ENCODE data around the gene CFAP58. TPM values are rescaled to one million over a fixed set of nuclear protein-coding genes. Genes with fewer than 3 reads are reported as not detected.

CFAP58 gene
- polyA plus RNA-seq, 4 donors, result 0.07 to 0.27 (median 0.12) TPM; not detected in 1

DNA sequence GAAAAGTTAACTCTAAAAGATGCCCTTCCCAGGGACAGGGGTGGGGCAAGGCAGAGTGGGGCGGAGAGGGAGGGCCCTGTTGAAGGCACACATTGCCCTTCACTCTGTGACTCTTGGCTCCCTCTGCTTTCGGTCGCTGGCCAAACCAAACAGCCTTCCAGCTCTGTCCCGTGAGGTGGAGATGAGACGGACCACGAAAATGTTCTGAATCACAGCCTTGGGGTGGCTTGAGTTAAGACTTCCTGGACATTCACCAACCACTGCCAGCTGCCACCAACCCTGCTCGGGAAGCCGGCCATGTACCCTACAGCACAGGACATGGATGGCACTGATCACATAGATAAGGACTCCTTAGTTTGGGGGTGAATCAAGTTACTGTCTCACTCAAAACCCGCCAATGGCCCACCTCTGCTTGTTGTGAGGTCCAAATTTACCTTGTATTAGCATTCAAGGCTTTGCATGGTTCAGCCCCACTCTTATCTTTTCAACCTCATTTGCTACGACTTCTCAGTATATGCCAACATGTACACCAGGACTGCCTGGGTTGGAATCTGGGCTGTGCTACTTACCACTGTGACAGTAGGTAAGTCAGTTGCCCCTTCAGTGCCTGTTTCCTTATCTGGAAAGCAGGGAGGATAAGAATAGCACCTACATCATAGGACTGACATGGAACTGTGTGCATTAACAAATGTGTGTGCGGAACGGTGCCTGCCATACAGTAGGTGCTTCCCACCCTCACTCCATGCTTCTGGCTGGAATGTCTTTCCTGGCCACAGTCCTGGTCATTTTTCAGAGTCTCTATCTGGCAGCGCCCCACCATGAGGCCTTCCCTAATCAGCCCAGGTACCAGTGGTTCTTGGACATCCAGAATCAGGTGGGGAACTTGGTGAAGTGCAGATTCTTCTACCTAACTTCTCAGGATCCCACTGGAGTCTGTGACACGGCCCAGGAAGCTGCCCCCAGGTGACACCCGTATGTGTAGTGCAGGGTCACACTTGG, 43.4 kb upstream of the CFAP58 start:
- Histone ChIP-seq H3K27ac (ENCODE audit: low read depth in 1 of 3, low read length in 2 of 3) (peak overlapping the region in 1 of 3 donors; percentile 43), H3K36me3 (ENCODE audit: control insufficient read depth in 3 of 3, insufficient read depth in 2 of 3, low read depth in 1 of 3, low read length in 3 of 3) (peaks cover 2 to 52% (median 11%) of the 10 kb centered on the region in 3 donors)
- WGBS, 3 donors, result 83 to 93% (median 86%) methylated on average over 15 of the region's 15 CpGs

DNA sequence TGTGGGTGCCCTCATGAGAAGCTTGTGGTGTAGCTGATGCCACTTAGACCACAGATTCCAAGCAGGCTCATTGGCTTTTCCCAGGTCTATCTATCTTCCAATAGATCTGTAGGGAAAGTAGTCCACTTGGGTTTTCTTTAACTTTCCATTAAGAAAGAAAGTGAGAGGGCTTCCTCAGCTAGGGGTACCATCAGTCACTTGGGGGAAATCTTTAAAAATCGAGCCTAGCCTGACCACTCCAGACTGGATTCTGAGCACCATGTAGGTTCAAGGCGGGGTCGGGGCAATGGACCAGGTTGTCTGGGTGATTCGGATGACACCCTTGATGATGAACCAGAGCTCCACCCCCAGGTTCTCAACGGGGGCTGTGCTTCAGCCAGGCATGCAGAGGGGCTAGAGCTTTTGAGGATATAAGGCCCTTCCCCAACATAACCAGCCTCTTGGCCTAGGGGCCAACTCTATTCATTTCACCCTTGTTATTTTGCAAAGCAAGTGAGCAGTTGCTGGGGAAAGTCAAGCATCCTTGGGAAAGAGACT, 42.4 kb upstream of the CFAP58 start:
- no peak overlapping the region for H3K4me3 ChIP-seq (ENCODE audit: low read depth in 1 of 3, low read length in 3 of 3)
- no peaks in the 10 kb centered on the region for H3K9me3 ChIP-seq (ENCODE audit: control insufficient read depth in 2 of 2, insufficient read depth in 1 of 2, low read depth in 1 of 2, low read length in 1 of 2)
- H3K4me1 ChIP-seq (ENCODE audit: control insufficient read depth in 3 of 3, insufficient read depth in 2 of 3, low read depth in 1 of 3, low read length in 2 of 3), result peaks cover 0 to 4% (median 0%) of the 10 kb centered on the region in 3 donors
- H3K36me3 ChIP-seq (ENCODE audit: control insufficient read depth in 3 of 3, insufficient read depth in 2 of 3, low read depth in 1 of 3, low read length in 3 of 3), result peaks cover 2 to 62% (median 11%) of the 10 kb centered on the region in 3 donors
- DNase-seq (no peak), FAIRE-seq (no peak)
- no peak overlapping the region for H3K27ac ChIP-seq (ENCODE audit: low read depth in 1 of 3, low read length in 2 of 3)
- H3K27me3 ChIP-seq (ENCODE audit: control insufficient read depth in 3 of 3, insufficient read depth in 3 of 3, low read length in 3 of 3), result no peaks in the 10 kb centered on the region
- 86 to 88% (median 87%) methylated on average over 5 of the region's 5 CpGs for WGBS, 3 donors

More for the DNA sequence above, 43.4 kb upstream of the CFAP58 start:
- no peaks in the 10 kb centered on the region for H3K27me3 ChIP-seq (ENCODE audit: control insufficient read depth in 3 of 3, insufficient read depth in 3 of 3, low read length in 3 of 3)
- H3K4me3 ChIP-seq (ENCODE audit: low read depth in 1 of 3, low read length in 3 of 3), result no peak overlapping the region
- peaks cover 0 to 4% (median 0%) of the 10 kb centered on the region in 3 donors for H3K4me1 ChIP-seq (ENCODE audit: control insufficient read depth in 3 of 3, insufficient read depth in 2 of 3, low read depth in 1 of 3, low read length in 2 of 3)
- no peak for FAIRE-seq
- H3K9me3 ChIP-seq (ENCODE audit: control insufficient read depth in 2 of 2, insufficient read depth in 1 of 2, low read depth in 1 of 2, low read length in 1 of 2), result no peaks in the 10 kb centered on the region
- no peak for DNase-seq

- Histone ChIP-seq H3K27me3 (ENCODE audit: control insufficient read depth in 3 of 3, insufficient read depth in 3 of 3, low read length in 3 of 3) (no peaks in the 10 kb centered on the region), H3K4me1 (ENCODE audit: control insufficient read depth in 3 of 3, insufficient read depth in 2 of 3, low read depth in 1 of 3, low read length in 2 of 3) (peaks cover 0 to 10% (median 0%) of the 10 kb centered on the region in 3 donors), H3K36me3 (ENCODE audit: control insufficient read depth in 3 of 3, insufficient read depth in 2 of 3, low read depth in 1 of 3, low read length in 3 of 3) (peaks cover 2 to 60% (median 11%) of the 10 kb centered on the region in 3 donors), H3K9me3 (ENCODE audit: control insufficient read depth in 2 of 2, insufficient read depth in 1 of 2, low read depth in 1 of 2, low read length in 1 of 2) (no peaks in the 10 kb centered on the region), H3K27ac (ENCODE audit: low read depth in 1 of 3, low read length in 2 of 3) (no peak overlapping the region), H3K4me3 (ENCODE audit: low read depth in 1 of 3, low read length in 3 of 3) (no peak overlapping the region)
- 93 to 95% (median 94%) methylated on average over 43 of the region's 43 CpGs for WGBS, 3 donors
- FAIRE-seq (no peak), DNase-seq (no peak)
Observed at GRCh38 chr10:104314591-104315485, 38.8 kb upstream of the CFAP58 start.

- Histone ChIP-seq H3K4me1 (ENCODE audit: control insufficient read depth in 3 of 3, insufficient read depth in 2 of 3, low read depth in 1 of 3, low read length in 2 of 3) (peaks cover 0 to 7% (median 0%) of the 10 kb centered on the region in 3 donors), H3K36me3 (ENCODE audit: control insufficient read depth in 3 of 3, insufficient read depth in 2 of 3, low read depth in 1 of 3, low read length in 3 of 3) (peaks cover 2 to 55% (median 10%) of the 10 kb centered on the region in 3 donors), H3K9me3 (ENCODE audit: control insufficient read depth in 2 of 2, insufficient read depth in 1 of 2, low read depth in 1 of 2, low read length in 1 of 2) (no peaks in the 10 kb centered on the region), H3K27me3 (ENCODE audit: control insufficient read depth in 3 of 3, insufficient read depth in 3 of 3, low read length in 3 of 3) (no peaks in the 10 kb centered on the region), H3K27ac (ENCODE audit: low read depth in 1 of 3, low read length in 2 of 3) (no peak overlapping the region), H3K4me3 (ENCODE audit: low read depth in 1 of 3, low read length in 3 of 3) (no peak overlapping the region)
- DNase-seq (no peak), FAIRE-seq (no peak)
- 97 to 99% (median 97%) methylated on average over 22 of the region's 22 CpGs for WGBS, 3 donors
Observed at GRCh38 chr10:104315486-104315921, 38.1 kb upstream of the CFAP58 start.

- 91 to 92% (median 91%) methylated on average over 9 of the region's 9 CpGs for WGBS, 3 donors
- H3K27ac ChIP-seq (ENCODE audit: low read depth in 1 of 3, low read length in 2 of 3), result peak overlapping the region in 1 of 3 donors; percentile 2
- no peak overlapping the region for H3K4me3 ChIP-seq (ENCODE audit: low read depth in 1 of 3, low read length in 3 of 3)
Observed at GRCh38 chr10:104316321-104317099, 37.1 kb upstream of the CFAP58 start.

GRCh38 chr10:104317269-104317710, 36.3 kb upstream of the CFAP58 start:
- H3K27ac ChIP-seq (ENCODE audit: low read depth in 1 of 3, low read length in 2 of 3), result peak overlapping the region in 1 of 3 donors; percentile 4
- no peaks in the 10 kb centered on the region for H3K27me3 ChIP-seq (ENCODE audit: control insufficient read depth in 3 of 3, insufficient read depth in 3 of 3, low read length in 3 of 3)
- no peak overlapping the region for H3K4me3 ChIP-seq (ENCODE audit: low read depth in 1 of 3, low read length in 3 of 3)
- H3K36me3 ChIP-seq (ENCODE audit: control insufficient read depth in 3 of 3, insufficient read depth in 2 of 3, low read depth in 1 of 3, low read length in 3 of 3), result peaks cover 2 to 45% (median 10%) of the 10 kb centered on the region in 3 donors
- no peaks in the 10 kb centered on the region for H3K9me3 ChIP-seq (ENCODE audit: control insufficient read depth in 2 of 2, insufficient read depth in 1 of 2, low read depth in 1 of 2, low read length in 1 of 2)
- FAIRE-seq, result no peak
- WGBS, 3 donors, result 47 to 60% (median 51%) methylated on average over 6 of the region's 6 CpGs
- peaks cover 0 to 11% (median 0%) of the 10 kb centered on the region in 3 donors for H3K4me1 ChIP-seq (ENCODE audit: control insufficient read depth in 3 of 3, insufficient read depth in 2 of 3, low read depth in 1 of 3, low read length in 2 of 3)
- no peak for DNase-seq

More at GRCh38 chr10:104316321-104317099, 37.1 kb upstream of the CFAP58 start:
- H3K36me3 ChIP-seq (ENCODE audit: control insufficient read depth in 3 of 3, insufficient read depth in 2 of 3, low read depth in 1 of 3, low read length in 3 of 3), result peaks cover 2 to 45% (median 10%) of the 10 kb centered on the region in 3 donors
- DNase-seq, result no peak
- no peaks in the 10 kb centered on the region for H3K27me3 ChIP-seq (ENCODE audit: control insufficient read depth in 3 of 3, insufficient read depth in 3 of 3, low read length in 3 of 3)
- H3K9me3 ChIP-seq (ENCODE audit: control insufficient read depth in 2 of 2, insufficient read depth in 1 of 2, low read depth in 1 of 2, low read length in 1 of 2), result no peaks in the 10 kb centered on the region
- FAIRE-seq, result no peak
- peaks cover 0 to 7% (median 0%) of the 10 kb centered on the region in 3 donors for H3K4me1 ChIP-seq (ENCODE audit: control insufficient read depth in 3 of 3, insufficient read depth in 2 of 3, low read depth in 1 of 3, low read length in 2 of 3)

DNA sequence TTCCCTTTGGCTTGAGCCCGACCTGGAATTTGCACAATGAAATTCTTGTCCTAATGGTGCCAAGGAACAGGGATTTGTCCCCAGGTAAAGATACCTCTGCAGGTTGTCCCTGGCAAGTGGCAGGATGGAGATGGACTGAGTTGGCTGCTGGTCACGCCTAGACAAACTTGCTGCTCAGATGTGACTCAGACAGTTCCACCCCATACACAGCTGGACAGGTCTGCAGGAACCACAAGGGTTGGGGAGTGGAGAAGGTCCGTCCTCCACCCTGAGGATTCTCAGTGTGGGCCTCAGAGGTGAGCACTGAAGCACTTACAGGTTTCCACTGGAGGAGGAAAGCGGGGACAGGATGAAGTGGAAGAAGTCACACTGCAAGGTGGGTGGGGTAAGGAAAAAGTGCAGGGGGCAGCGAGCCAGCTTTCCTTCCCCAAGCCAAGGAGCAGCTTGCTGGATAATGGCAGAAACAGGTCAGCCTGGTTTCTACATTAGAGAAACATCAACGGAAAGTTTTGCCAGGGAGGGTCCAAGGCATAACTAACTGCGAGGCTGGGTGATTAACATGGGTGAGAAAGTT, 35.8 kb upstream of the CFAP58 start:
- Histone ChIP-seq H3K27ac (ENCODE audit: low read depth in 1 of 3, low read length in 2 of 3) (peak overlapping the region in 1 of 3 donors; percentile 4), H3K4me3 (ENCODE audit: low read depth in 1 of 3, low read length in 3 of 3) (no peak overlapping the region), H3K9me3 (ENCODE audit: control insufficient read depth in 2 of 2, insufficient read depth in 1 of 2, low read depth in 1 of 2, low read length in 1 of 2) (no peaks in the 10 kb centered on the region), H3K4me1 (ENCODE audit: control insufficient read depth in 3 of 3, insufficient read depth in 2 of 3, low read depth in 1 of 3, low read length in 2 of 3) (peaks cover 0 to 16% (median 0%) of the 10 kb centered on the region in 3 donors), H3K27me3 (ENCODE audit: control insufficient read depth in 3 of 3, insufficient read depth in 3 of 3, low read length in 3 of 3) (no peaks in the 10 kb centered on the region), H3K36me3 (ENCODE audit: control insufficient read depth in 3 of 3, insufficient read depth in 2 of 3, low read depth in 1 of 3, low read length in 3 of 3) (peaks cover 2 to 40% (median 10%) of the 10 kb centered on the region in 3 donors)
- 81 to 84% (median 83%) methylated on average over 7 of the region's 7 CpGs for WGBS, 3 donors
- DNase-seq (no peak), FAIRE-seq (no peak)
